Activated CD4-positive, alpha-beta T cell treated with anti-CD3 and anti-CD28 coated beads for 48 hours (primary cell): ENCODE data around the gene XPNPEP1.
"Not testable (repeated sequence)": the region's sequence is repeated elsewhere in the genome, so short reads cannot be mapped to it uniquely, and the experiment has no call there.

Experiments
- DNase-seq: peaks from one replicate; pipeline ENCODE4 v3.0.0-alpha.2; 2020

Gene XPNPEP1

DNA sequence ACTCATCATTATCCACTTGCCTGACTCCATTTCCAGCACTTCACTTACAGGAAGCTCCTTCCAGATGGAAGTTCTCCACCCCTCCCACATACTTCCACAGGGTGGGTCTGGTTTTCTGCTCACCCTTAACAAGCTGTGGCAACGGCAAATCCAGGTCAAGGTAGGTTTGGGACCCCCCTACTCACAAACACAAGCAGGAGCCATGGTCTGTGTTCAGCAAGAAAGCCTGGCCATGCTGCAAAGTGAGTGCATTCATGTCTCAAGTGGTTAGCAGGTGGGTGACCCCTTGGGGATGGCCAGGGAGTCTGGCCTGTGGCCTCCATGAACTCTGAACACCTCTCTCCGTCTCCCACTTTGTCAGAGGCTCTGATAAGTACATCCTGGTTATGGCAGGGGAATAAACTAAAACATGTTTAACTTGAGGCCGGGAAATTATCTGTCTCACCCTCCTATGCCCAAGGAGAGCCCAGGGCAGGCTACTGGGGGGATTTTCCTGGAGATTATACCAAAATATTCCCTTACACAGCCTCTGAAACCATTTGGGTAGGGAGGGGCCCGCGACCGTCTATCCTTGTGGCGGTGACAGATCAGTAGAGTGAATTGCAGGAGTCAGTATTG is 844 bp downstream of the XPNPEP1 start:
- no peak for DNase-seq

DNA sequence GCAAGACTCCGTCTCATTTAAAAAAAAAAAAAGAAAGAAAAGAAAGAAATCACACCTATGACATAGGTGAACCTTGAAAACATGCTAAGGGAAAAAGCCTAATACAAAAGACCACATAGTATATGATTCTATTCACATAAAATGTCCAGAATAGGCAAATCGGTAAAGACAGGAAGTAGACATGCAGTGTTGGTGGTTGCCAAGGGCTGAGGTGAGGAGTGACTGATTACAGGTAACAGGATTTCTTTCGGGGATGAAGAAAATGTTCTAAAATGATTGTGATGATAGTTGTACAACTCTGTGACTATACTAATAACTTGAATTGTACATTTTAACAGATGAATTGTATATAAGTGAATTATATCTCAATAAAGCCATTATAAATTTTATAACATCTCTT is 3.3 kb downstream of the XPNPEP1 start:
- peak; percentile 19 for DNase-seq

DNA sequence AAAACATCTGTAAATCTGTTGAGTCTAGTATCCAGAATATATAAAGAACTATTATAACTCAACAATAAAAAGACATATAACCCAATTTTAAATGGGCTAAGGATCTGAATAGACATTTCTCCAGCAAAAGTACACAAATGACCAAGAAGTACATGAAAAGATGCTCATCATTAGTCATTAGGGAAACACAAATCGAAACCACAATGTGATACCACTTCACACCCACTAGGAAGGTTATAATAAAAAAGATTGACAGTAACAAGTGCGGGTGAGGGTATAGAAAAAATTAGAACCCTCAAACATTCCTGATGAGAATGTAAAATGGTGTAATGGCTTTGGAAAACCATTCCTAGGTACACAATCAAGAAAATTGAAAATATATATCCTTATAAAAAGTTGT is 4.1 kb downstream of the XPNPEP1 start:
- DNase-seq, result no peak

DNA sequence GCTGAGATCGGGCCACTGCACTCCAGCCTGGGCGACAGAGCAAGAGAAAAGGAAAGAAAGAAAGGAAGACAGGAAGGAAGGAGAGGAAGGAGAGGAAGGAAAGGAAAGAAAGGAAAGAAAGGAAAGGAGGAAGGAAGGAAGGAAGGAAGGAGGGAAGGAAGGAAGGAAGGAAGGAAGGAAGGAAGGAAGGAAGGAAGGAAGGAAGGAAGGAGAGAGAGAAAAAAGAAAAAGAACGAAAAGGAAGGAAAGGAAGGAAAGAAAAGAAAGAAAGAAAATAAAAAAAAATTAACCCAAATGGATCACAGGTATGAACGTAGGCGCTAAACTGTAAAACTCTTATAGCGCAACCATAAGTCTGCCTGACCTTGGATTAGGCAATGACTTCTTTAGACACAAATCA is 4.6 kb downstream of the XPNPEP1 start:
- DNase-seq, result not testable (repeated sequence)

DNA sequence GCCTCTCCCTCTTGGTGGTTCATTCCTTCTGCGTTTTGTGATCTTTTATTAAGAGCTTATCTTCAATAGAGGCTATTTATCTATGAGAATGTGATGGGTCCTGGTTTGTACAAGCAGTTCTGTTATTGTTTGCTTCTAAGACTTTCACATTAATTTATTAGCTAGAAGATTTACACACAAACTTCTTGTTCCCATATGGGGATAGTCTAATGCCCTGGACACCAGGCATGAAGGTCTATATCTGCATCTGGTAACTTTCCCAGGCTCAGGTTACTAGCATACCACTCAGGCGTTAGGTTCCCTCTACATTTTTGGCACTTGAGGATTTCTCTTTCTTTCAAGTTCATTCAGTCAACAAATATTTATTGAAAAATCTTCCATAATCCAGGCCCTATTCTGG is 7.7 kb downstream of the XPNPEP1 start:
- no peak for DNase-seq

DNA sequence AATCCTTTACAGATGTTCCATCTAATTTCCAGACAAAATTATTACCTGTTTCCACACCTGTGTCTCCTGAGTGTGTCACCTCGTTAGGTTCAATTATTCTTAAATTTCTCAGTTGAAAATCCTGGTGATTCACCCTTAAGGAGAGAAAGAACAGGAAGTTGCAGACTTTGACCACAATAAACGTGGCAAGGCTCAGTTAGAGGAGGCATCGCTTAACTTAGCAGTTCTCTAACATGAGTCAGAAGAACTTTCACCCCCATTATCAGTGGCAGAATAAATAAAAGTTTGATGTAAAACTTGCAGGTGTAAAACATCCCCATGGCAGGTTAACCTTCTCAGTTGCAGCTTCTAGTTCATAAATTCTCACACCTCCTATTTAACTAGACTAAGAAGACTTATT is 8.3 kb downstream of the XPNPEP1 start:
- peak; percentile 54 for DNase-seq

DNA sequence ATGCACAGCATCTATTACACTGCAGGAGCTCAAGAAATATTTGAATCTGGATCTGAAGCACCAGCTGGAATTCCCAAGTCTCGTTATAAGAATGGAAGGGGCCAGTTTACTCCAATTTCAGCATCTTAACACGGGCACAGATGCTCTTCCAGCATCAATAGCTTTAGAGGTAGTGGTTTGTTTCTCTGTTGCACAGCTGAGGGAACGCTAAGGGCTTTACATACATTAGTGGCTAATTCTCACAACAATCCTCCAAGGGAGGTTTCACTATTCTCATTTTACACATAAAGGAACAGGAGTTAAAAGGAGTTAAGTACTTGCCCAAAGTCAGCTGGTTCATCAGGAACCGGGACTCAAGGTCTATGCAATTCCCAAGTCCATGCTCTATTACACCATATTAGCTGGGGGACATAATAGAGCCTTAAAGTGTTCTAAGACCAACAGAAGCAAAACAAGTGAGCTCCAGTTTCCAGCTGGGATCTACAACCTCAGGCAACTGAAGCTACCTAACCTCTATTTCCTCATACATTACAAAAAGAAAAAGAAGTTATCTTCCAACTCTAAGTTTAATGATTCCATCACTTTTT is 9.9 kb downstream of the XPNPEP1 start:
- no peak for DNase-seq

DNA sequence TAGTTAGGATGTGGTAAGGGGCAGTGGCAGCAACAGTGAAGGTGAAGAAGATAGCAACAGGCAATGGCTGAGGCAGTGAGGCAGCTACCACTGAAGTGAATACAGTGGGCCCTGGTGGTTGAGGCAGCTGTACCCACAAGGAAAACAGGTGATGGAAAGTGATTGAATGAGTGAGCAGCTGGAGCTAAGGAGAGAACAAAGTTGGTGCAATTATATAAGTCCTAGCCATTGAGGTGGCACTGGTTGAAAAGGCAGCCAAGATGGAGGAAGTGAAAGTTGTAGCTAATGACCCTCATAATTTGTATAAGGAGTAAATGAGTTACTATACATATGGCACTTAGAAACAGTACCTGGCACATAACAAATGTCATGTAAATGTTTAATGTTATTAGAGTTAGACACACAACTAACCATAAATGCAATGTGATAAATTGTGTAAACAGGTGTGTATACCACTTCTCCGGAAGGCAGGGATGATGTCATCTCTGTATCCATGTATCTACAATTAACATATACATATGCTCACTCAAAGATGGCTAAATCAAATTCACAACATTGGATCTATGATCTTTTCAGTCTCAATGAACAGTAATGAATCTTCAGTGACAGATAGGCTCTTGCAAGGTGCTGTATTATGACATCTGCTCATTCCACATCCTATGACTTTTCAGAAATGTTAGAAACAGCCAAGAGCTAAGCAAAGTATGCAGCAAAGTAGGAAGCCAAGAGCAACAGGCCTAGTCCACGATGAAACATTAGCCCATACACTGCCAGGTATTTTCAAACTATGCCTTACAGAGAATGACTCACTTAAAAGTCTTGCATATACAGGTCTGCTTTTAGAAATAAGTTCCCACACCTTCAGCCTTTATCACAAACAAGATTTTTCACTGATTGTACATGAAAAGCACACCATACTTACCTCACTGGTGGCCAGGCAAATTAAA is 10.7 kb downstream of the XPNPEP1 start:
- no peak for DNase-seq

DNA sequence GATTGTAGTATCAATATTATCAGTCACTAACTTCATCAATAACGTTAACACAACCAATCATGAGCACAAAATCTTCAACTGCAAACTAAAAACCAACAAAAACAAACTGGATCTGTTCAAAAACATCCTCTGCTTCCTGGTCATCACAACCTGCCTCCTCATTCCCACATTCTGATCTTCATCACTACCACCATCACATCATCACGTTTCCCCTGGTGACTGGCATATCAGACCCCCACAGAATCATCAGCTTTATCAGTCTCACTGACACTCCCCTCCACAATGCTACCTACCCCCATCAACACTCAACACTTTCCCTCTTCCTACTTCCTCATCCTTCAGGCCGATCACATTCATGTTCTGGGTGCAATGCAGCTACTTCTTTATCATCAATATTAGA is 11.4 kb downstream of the XPNPEP1 start:
- no peak for DNase-seq

DNA sequence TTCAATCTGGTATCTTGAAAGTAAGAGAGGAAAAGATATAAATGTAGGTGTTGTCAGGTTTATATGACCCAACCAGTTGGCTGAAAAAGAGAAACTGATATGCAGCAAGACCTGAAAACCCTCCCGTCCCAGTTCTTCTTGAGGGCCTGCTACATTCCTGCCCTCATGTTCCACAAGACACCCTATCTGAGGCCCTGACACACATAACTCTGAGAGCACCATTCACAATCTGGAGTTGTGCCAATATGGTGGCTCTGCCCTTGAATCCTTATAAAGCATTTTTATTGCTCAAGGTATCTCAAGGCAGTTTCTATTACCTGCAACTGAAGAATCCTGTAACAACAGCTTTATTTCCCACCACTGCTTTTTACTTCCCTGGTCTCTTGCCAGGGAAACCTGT is 17.0 kb downstream of the XPNPEP1 start:
- no peak for DNase-seq

DNA sequence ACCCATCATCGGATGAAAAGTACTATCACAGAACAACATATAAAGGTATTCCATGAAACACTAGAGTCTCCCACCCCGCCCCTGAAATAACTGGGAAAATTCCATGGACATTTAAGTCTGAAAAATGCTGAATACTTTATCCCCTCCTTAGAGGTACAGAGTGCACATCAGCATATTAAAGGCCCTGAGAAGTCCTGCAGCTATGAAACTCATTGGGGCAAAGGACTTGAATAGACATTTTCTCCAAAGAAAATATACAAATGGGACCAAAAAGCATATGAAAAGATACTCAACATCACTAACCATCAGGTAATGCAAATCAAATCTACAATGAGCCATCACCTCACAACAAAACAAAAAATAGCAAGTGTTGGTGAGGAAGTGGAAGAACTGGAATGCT is 18.9 kb downstream of the XPNPEP1 start:
- no peak for DNase-seq

DNA sequence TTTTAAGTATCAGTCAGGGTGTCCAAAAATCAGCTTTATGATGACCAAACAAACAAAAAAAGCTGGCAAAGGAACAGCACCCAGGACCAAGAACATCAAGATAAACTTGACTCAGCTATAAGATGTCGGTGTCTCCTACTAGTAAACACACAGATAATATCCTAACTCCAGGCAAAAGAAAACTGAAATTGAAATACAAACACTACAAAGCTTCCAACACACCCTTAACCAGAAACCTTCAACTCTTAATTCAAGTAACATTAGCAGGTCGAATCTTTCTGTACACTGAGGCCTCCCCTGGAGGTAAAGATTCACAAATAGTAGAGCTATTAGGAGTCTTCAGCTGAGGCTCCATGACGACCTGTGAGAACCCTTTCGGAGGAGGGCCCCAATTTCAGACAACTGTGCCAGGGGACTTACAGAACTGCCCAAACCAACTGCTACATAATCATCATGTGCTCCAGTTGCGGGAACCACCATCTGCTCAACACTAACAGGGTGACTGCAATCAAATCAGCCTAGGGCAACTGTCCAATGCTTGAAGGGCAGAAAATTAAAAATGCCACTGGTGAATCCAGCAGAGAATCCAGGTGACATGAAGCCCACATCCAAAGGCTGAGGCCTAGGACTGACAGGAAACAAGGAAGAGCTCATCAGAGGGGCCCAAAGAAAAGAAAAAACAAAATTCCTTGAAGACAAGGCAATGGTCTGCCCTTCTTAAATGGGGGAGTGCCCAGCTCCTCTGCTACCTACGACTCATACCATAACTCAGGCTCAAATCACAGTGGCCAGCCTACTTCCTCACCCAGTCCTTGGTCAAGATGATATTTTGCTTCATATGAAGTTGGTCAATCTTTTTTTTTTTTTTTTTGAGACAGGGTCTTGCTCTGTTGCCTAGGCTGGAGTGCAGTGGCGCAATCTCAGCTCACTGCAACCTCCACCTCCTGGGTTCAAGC is 20.0 kb downstream of the XPNPEP1 start:
- DNase-seq, result no peak

DNA sequence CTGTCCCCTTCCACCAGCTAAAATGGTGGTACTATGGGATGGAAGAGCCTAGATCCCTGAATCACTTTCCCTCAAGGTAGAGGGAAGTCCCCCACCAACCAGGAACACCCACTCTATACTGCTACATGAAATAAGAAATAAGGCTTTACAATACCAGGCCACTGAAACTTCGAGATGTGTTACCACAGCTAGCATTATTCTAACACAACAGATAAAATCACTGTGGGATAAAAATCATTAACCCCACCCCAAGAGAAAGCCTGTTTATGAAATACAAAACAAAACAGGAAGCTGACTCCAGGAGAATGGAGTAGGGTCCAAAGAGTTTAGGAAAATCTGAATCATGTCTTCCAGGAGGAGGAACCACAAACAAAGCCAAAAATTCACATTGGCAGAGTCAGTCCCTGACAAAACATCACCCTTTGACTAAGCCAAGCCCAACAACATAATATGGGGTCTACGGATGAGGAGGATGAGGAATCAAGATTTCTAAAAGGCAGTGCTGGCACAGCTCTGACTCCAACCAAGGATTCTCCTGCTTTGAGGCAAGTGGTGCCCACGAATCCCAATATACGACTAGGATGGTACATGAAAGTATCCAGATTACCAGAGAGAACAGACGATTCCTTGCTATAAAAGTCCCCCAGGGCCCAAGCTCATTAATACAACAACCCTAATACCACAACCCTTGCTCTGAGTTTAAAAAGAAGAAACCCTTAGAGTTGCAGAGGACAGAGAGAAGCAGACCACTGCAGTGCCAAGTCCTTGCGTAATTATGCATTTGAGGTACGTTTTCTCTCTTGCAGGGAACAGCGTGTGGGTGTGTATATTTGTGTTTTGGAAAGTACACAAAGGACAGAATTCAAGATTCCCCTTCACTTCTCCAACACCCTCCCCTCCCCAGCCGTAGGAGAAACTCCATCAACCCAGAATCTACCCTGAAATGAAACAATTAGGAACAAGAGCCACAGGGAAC is 23.7 kb downstream of the XPNPEP1 start:
- DNase-seq, result no peak

DNA sequence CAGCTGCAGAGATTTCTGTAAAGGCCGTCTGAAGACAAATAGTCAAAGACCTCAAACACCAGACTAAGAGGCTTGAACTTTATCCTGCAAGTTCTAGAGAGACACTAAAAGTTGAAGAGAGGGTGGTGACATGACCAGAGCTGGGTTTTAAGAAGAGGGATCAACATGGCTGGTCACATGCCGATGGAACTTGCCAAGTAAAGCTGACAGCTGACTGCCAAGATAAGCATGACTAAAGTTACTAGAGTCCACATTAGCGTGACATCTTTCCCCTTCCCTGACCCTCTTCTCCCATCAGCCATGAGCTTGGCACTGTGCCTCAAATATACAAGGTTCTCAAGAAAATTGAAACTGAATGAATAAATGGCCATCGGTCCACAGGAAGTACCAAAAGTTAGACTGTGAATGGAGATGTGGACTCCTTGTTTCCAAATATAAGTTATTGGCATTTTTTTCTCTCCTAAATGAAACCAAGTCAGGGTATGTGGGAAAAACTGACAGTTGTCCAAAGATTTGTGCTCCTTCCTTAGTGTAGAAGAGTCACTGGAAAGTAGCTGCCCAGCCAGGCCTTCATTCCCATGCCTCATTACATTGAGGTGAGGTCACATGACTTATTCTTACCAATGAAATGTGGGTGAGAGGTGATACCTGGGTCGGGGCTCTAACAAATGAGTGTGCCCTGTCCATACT is 24.5 kb downstream of the XPNPEP1 start:
- DNase-seq, result no peak

DNA sequence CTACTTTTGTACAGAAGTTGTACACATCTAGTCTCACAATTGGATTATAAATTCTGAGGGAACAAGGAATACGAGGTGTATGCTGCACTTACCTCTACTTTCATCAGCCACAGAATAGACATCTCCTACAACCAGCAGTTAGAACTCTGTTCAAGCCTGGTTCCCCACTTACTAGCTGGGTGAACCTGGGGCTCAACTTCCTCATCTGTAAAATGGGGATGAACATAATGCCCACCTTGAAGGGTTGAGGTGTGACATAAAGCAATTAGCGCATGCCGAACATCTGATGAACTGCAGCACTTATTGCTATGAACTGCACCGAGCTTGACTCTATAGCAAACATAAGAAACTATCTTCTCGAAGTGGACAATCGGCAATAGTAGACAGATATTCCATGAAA is 25.3 kb downstream of the XPNPEP1 start:
- no peak for DNase-seq

DNA sequence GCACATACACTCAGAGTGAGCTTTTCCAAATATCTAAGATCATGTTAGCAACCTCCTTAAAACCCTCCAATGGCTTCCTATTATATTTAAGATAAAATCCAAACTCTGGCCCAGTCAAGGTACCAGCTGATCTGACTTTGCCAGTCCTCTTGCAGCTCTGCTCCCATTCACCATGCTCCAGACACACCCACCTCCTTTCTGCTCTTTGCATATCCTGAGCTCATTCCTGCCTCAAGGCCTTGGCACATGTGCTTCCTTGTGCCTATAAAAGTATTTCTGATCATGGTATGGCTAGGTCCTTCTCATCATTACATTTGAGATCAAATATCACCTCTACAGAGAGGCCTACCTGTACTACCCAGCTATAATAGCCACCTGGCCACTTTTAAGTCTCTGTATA is 27.5 kb downstream of the XPNPEP1 start:
- DNase-seq, result no peak

DNA sequence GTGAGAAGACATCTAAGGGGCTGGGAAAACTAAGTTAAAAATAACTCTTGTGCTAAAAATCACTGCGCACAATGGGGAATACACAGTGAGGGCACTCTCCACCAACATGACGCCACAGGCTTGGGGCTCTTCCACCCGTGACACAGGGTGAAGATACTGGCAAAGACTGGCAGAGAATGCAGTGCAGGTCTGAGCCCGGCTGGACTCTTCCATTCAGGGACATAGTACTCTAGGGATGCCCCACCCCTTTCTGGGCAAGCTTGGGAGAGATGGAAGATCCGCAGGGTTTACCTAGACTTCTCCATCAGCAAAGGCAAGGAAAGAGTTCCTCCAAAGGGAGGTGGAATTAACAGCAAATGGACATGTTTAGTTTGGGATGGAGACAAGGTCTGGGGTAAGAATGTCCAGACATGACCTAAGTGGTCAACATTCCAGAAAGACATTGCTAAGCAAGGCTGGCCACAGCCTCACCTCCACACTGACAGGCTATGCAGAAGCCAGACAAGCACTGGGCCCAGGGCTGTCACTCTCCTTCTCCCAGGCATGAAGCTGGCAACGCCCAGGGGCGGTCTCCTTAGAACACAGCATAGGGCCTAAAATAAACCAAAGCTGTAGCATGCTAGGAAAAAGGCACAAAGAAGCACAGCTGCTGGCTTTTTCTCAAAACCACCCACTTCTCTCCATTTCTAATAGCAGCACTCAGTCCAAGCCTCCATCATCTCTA is 28.1 kb downstream of the XPNPEP1 start:
- no peak for DNase-seq

DNA sequence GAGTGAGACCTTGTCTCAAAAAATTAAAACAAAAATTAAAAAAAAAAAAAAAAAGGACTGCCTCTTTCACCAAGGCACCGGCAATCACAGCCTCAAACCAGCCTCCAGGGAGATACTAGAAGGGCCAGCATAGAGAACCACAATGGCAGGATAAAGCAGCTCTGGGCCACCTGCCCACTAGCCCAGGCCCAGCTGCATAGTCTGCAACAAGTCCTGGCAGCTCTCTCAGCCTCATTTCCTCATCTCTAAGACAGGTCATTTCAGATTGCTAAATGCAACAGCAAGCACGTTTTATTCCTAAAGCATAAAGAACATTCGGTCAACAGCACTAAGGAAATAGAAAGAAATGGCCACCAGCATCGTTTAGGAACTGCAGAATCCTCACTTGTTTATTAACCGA is 28.8 kb downstream of the XPNPEP1 start:
- no peak for DNase-seq

DNA sequence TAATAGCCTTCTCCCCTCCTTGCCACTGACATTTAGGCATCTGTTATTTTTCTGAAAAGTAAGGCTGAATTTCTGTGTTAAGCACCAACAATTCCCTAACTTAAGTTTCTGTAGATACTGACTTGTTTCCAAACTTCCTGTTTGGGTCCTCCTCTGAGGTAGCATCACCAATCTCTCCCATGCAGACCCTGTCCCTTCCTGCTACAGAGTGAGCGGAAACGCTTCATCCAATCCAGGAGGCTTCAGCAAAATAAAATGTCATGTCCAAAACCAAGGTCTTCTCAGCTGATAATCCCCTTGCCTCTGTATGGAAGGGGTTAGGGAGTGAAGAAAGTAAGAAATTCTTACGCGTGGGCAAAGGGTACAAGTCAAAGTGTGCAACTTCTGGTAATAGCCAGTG is 29.9 kb downstream of the XPNPEP1 start:
- DNase-seq, result no peak

DNA sequence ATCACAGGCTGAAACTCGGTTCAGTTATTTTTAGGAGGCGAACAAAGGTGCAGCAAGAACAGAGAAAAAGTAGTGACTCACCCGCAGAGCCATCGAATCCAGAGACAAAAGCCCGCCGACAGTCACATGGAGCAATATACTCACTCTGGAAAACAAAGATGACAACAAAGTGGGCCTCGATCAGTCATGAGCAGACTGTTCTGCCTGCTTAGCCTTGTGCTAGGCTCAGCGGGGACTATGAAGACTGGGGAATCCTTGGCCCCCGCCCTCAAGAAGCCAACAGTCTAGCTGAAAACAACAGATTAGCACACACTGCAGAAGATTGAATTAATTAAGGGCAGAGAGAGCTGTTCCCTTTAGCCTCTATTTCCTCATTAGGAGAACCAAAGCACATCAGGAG is 30.4 kb downstream of the XPNPEP1 start:
- DNase-seq, result no peak
